ENCODE measurements around the gene SSU72.

GRCh38 chr1:1616838-1617237 is 42.2 kb upstream of the SSU72 start:
- TF ChIP-seq CTCF (IDR thresholded peaks at IDR 0.05): no peak
- no peak for TF ChIP-seq POLR2A (IDR thresholded peaks at IDR 0.05)
